Measurements from ENCODE around the gene NDUFS7. TPM values are rescaled to one million over a fixed set of nuclear protein-coding genes. Genes with fewer than 3 reads are reported as not detected.

NDUFS7 gene
- total RNA-seq, 1 donor: 40.7 TPM

- DNase-seq (ENCODE audit: low read depth): no peak
- no peak overlapping the region for H3K4me3 ChIP-seq (ENCODE audit: low read depth, low read length)
- no peak for TF ChIP-seq CTCF (IDR thresholded peaks at IDR 0.05; ENCODE audit: insufficient read depth, low read length)
Observed at GRCh38 chr19:1396768-1397679, 13.3 kb downstream of the NDUFS7 start.

DNA sequence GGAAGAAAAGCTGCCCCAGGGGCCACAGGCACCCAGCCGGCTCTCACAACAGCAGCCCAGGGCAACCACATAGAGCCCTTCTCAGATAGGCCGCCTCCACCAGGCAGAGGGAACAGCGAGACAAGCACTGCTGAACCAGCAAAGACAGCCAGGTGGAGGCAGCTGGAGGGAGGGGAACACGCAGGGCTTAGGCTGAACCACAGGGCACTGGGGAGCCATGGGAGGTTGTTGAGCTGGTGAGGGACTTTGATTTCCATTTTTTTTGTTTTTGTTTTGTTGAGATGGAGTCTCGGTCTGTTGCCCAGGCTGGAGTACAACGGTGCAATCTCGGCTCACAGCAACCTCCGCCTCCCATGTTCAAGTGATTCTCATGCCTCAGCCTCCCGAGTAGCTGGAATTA lies 14.1 kb downstream of the NDUFS7 start:
- TF ChIP-seq CTCF (IDR thresholded peaks at IDR 0.05; ENCODE audit: insufficient read depth, low read length): no peak
- no peak for DNase-seq (ENCODE audit: low read depth)
- no peak overlapping the region for H3K4me3 ChIP-seq (ENCODE audit: low read depth, low read length)

DNA sequence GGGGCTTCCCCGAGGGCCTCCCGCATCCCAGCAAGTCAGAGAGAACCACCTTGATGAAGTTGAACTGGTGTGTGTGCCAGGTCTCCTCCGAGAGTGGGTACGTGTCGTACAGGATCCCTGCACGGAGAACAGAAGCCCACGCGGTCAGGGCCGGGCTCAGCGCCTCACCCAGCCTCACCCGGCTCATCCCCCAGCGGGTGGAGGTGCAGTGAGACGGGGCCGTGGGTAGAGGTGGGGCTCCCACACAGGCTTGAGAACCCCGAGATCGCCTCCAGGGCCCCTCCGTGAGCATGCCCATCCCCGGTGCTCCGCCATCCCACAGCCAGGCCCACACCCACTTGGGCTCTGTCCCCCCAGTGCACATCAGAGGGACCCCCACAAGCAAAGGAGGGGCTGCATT lies 15.4 kb downstream of the NDUFS7 start:
- no peak overlapping the region for H3K4me3 ChIP-seq (ENCODE audit: low read depth, low read length)
- TF ChIP-seq CTCF (IDR thresholded peaks at IDR 0.05; ENCODE audit: insufficient read depth, low read length): no peak
- DNase-seq (ENCODE audit: low read depth): no peak

DNA sequence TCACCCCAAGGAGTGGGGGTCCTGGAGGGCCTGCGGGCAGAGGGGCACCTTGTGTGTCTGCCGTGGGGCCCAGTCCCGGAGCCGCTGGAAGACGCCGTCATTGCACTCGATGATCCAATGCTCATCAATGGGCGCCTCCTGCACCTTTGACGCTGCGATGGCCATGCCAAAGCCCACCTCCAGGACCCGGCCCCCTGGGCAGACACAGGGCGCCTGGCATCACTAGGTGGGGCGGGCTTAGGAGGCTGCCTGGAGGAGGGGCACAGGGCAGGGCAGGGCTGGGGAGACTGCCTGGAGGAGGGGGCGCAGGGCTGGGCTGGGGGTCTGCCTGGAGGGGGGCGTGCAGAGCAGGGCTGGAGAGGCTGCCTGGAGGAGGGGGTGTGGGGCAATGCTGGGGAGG lies 16.0 kb downstream of the NDUFS7 start:
- TF ChIP-seq CTCF (IDR thresholded peaks at IDR 0.05; ENCODE audit: insufficient read depth, low read length): no peak
- no peak overlapping the region for H3K4me3 ChIP-seq (ENCODE audit: low read depth, low read length)
- no peak for DNase-seq (ENCODE audit: low read depth)

DNA sequence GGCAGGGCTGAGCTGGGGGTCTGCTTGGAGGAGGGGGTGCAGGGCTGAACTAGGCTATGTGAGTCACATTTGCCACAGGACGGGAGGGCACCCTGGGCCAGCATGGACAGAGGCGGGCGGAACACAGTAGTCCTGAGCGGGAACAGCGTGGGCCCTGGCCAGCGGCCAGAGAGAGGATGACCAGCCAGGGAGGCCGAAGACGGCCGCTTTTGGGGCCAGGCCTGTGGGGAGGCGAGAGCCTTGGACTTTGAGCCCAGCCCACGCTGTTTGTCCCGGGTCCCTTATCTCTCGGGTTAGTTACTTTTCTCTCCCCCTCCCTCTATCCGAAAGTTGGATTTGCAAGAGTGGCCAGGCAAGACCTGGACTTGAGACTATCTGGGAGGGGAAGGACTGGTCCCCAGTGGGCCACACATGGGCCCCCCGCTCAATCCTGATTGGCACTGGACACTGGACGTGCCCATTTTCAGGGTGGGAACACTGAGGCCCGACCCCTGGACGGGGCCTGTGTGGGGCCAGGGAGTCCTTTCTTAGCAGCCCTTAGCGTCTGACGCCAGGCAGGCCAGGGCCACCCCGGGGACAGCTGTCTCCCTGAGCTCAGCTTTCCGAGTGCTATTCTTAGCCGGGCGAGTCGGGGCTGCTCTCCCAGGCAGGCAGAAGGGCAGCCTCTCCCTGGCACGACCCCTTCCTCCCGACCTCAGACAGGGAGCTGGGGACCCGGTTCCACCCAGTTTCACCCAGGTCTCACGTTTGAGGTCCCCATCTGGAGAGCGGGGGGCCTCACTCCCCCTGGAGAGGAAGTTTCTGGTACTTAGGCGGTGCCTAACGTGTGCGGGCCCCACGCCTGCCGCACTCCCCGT lies 16.8 kb downstream of the NDUFS7 start:
- no peak for DNase-seq (ENCODE audit: low read depth)
- no peak for TF ChIP-seq CTCF (IDR thresholded peaks at IDR 0.05; ENCODE audit: insufficient read depth, low read length)
- H3K4me3 ChIP-seq (ENCODE audit: low read depth, low read length): peak overlapping the region; percentile 75

GRCh38 chr19:1401138-1401888 lies 17.6 kb downstream of the NDUFS7 start, which contains the start of gene GAMT:
GAMT (minus strand) TSS chr19:1401542; CDS start chr19:1401476, 66 bp downstream.
- no peak for DNase-seq (ENCODE audit: low read depth)
- TF ChIP-seq CTCF (IDR thresholded peaks at IDR 0.05; ENCODE audit: insufficient read depth, low read length): peak; percentile 21
- peak within 1 kb of the TSS; percentile 75 for H3K4me3 ChIP-seq (ENCODE audit: low read depth, low read length)
